ENCODE measurements around the gene TEX51.

- TF ChIP-seq, protein P1, sequence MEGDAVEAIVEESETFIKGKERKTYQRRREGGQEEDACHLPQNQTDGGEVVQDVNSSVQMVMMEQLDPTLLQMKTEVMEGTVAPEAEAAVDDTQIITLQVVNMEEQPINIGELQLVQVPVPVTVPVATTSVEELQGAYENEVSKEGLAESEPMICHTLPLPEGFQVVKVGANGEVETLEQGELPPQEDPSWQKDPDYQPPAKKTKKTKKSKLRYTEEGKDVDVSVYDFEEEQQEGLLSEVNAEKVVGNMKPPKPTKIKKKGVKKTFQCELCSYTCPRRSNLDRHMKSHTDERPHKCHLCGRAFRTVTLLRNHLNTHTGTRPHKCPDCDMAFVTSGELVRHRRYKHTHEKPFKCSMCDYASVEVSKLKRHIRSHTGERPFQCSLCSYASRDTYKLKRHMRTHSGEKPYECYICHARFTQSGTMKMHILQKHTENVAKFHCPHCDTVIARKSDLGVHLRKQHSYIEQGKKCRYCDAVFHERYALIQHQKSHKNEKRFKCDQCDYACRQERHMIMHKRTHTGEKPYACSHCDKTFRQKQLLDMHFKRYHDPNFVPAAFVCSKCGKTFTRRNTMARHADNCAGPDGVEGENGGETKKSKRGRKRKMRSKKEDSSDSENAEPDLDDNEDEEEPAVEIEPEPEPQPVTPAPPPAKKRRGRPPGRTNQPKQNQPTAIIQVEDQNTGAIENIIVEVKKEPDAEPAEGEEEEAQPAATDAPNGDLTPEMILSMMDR (conservative IDR thresholded peaks at IDR 0.05 in 1 of 2, IDR thresholded peaks at IDR 0.05 in 1 of 2; ENCODE audit: low read depth in 1 of 2, low read length in 2 of 2): no peak
- no peak for TF ChIP-seq EZH2 (IDR thresholded peaks at IDR 0.05; ENCODE audit: low read length, missing control alignments)
Measured at GRCh38 chr2:126851756-126852155, 46.9 kb upstream of the TEX51 start.
